HepG2 (cell line): ENCODE results near the gene TMEM39B. TPM values are rescaled to one million over a fixed set of nuclear protein-coding genes. Genes with fewer than 3 reads are reported as not detected.

ENCODE experiments used
- DPF2 ChIP-seq: sonication (generic); formaldehyde crosslinking; IDR thresholded peaks from 2 replicates; pipeline ENCODE4 v1.4.0; 2020; ENCODE audit warnings: mild to moderate bottlenecking, low read depth, missing genetic modification reagents, borderline replicate concordance
- ELF4 ChIP-seq: sonication (generic); formaldehyde crosslinking; IDR thresholded peaks from 2 replicates; pipeline ENCODE4 v1.5.0; 2020; ENCODE audit warnings: missing genetic modification reagents, mild to moderate bottlenecking, moderate library complexity, borderline replicate concordance
- FIP1L1 ChIP-seq: fragments of 200-400 bp; formaldehyde crosslinking; IDR thresholded peaks from 2 replicates; pipeline ENCODE4 v1.6.1; 2018; ENCODE audit warnings: low read depth, mild to moderate bottlenecking, low read length, moderate library complexity, borderline replicate concordance; ENCODE audit not compliant: insufficient read depth
- GATAD1 ChIP-seq: IDR thresholded peaks from 2 replicates; pipeline ENCODE4 v1.6.1; 2016; ENCODE audit warnings: missing genetic modification reagents, missing compliant biosample characterization
- JDP2 ChIP-seq: sonication (generic); formaldehyde crosslinking; IDR thresholded peaks from 2 replicates; pipeline ENCODE4 v1.8.1; 2022; ENCODE audit warnings: missing genetic modification reagents, borderline replicate concordance
- KLF15 ChIP-seq: sonication (generic); formaldehyde crosslinking; IDR thresholded peaks from 2 replicates; pipeline ENCODE4 v1.8.1; 2023; ENCODE audit warnings: borderline replicate concordance, mild to moderate bottlenecking, inconsistent platforms, missing genetic modification reagents, mixed read lengths
- MXI1 ChIP-seq: IDR thresholded peaks from 3 replicates; pipeline ENCODE4 v1.6.1; 2012; ENCODE audit warnings: low read depth, low read length, inconsistent platforms, borderline replicate concordance
- MYNN ChIP-seq: sonication (generic); formaldehyde crosslinking; IDR thresholded peaks from 2 replicates; pipeline ENCODE4 v1.4.0; 2020; ENCODE audit warnings: mild to moderate bottlenecking, low read depth, missing genetic modification reagents
- NR2F6 ChIP-seq, 2 experiments: IDR thresholded peaks; 2 replicates each; pipeline ENCODE4 v1.6.1; 2016; ENCODE audit warnings: antibody characterized with exemption in 1 of 2, mild to moderate bottlenecking in 1 of 2
- PRMT3 ChIP-seq: sonication (generic); formaldehyde crosslinking; IDR thresholded peaks from 2 replicates; pipeline ENCODE4 v1.8.1; 2022; ENCODE audit warnings: low read depth, mild to moderate bottlenecking, moderate library complexity, missing genetic modification reagents, borderline replicate concordance
- RBFOX2 ChIP-seq: fragments of 200-400 bp; formaldehyde crosslinking; IDR thresholded peaks from 2 replicates; pipeline ENCODE4 v1.6.1; 2017; ENCODE audit warnings: low read depth, mild to moderate bottlenecking, low read length
- RBM39 ChIP-seq: fragments of 200-400 bp; formaldehyde crosslinking; IDR thresholded peaks from one replicate; pipeline ENCODE4 v1.6.1; 2018; ENCODE audit warnings: antibody characterized with exemption, mild to moderate bottlenecking, low read depth, low read length; ENCODE audit not compliant: poor library complexity, severe bottlenecking
- SIX4 ChIP-seq: sonication (generic); formaldehyde crosslinking; IDR thresholded peaks from 2 replicates; pipeline ENCODE4 v1.4.0; 2020; ENCODE audit warnings: missing genetic modification reagents
- SOX13 ChIP-seq, 3 experiments: fragments of 450-650 bp in 1 of 3; sonication (generic) in 1 of 3; formaldehyde crosslinking in 1 of 3; IDR thresholded peaks in 2 of 3; conservative IDR thresholded peaks in 1 of 3; 2 replicates each; pipeline versions ENCODE4 v1.5.0 to v1.6.1; 2016 to 2020; ENCODE audit warnings: antibody characterized with exemption in 1 of 3, mild to moderate bottlenecking in 1 of 3, missing compliant biosample characterization in 1 of 3, missing genetic modification reagents in 1 of 3, moderate library complexity in 1 of 3
- SP2 ChIP-seq: sonication (generic); formaldehyde crosslinking; IDR thresholded peaks from 2 replicates; pipeline ENCODE4 v1.5.1; 2020; ENCODE audit warnings: mild to moderate bottlenecking, missing genetic modification reagents
- SRF ChIP-seq: IDR thresholded peaks from 2 replicates; pipeline ENCODE4 v1.6.1; 2011; ENCODE audit warnings: mild to moderate bottlenecking, low read depth, low read length, moderate library complexity
- TCF12 ChIP-seq, 2 experiments: fragments of 450-650 bp in 1 of 2; sonication (generic) in 1 of 2; formaldehyde crosslinking in 1 of 2; IDR thresholded peaks; 2 replicates each; pipeline versions ENCODE4 v1.6.1 to v1.8.0; 2017 to 2022; ENCODE audit warnings: antibody characterized with exemption in 1 of 2, mild to moderate bottlenecking in 1 of 2, missing genetic modification reagents in 1 of 2, moderate library complexity in 1 of 2
- ZBTB14 ChIP-seq: sonication (generic); formaldehyde crosslinking; IDR thresholded peaks from 2 replicates; pipeline ENCODE4 v1.4.0; 2020; ENCODE audit warnings: missing genetic modification reagents
- ZFP36L1 ChIP-seq: sonication (generic); formaldehyde crosslinking; IDR thresholded peaks from 2 replicates; pipeline ENCODE4 v1.8.0; 2022; ENCODE audit warnings: mild to moderate bottlenecking, missing genetic modification reagents, moderate library complexity
- ZMYM4 ChIP-seq: sonication (generic); formaldehyde crosslinking; IDR thresholded peaks from 2 replicates; pipeline ENCODE4 v1.8.1; 2023; ENCODE audit warnings: mild to moderate bottlenecking, missing genetic modification reagents
- ZNF160 ChIP-seq: sonication (generic); formaldehyde crosslinking; IDR thresholded peaks from 2 replicates; pipeline ENCODE4 v1.8.0; 2022; ENCODE audit warnings: mild to moderate bottlenecking, inconsistent platforms, missing genetic modification reagents
- ZNF513 ChIP-seq: sonication (generic); formaldehyde crosslinking; conservative IDR thresholded peaks from 2 replicates; pipeline ENCODE4 v1.5.0; 2020; ENCODE audit warnings: missing genetic modification reagents
- ZNF563 ChIP-seq: sonication (generic); formaldehyde crosslinking; IDR thresholded peaks from 2 replicates; pipeline ENCODE4 v1.8.0; 2022; ENCODE audit warnings: mild to moderate bottlenecking, moderate library complexity, missing genetic modification reagents
- ZNF576 ChIP-seq: sonication (generic); formaldehyde crosslinking; IDR thresholded peaks from 2 replicates; pipeline ENCODE4 v1.4.0; 2020; ENCODE audit warnings: mild to moderate bottlenecking, missing genetic modification reagents
- ZNF589 ChIP-seq: sonication (generic); formaldehyde crosslinking; conservative IDR thresholded peaks from 2 replicates; pipeline ENCODE4 v1.8.0; 2022; ENCODE audit warnings: mild to moderate bottlenecking, moderate library complexity, missing genetic modification reagents
- ZNF776 ChIP-seq: sonication (generic); formaldehyde crosslinking; IDR thresholded peaks from 2 replicates; pipeline ENCODE4 v1.4.0; 2020; ENCODE audit warnings: mild to moderate bottlenecking, missing genetic modification reagents
- ZNF788 ChIP-seq: sonication (generic); formaldehyde crosslinking; IDR thresholded peaks from 2 replicates; pipeline ENCODE4 v1.5.0; 2020; ENCODE audit warnings: mild to moderate bottlenecking, missing genetic modification reagents, borderline replicate concordance
- polyA plus RNA-seq, 8 experiments: library from polyadenylated mRNA; depleted of rRNA in 3 of 8; stranded (reverse) in 7 of 8; unstranded in 1 of 8; fragments of >200 nt; fragmentation: Illumina TruSeq in 4 of 8; extraction: Trizol in 4 of 8; gene quantifications; 2 replicates each; pipeline versions ENCODE4 v1.2.1 to v1.2.3, GENCODE V29; 2011 to 2016; ENCODE audit warnings: low read depth in 4 of 8, missing spikeins in 1 of 8, mixed read lengths in 1 of 8; ENCODE audit not compliant: insufficient read depth in 1 of 8
- total RNA-seq, 5 experiments: library from RNA; depleted of rRNA; stranded (reverse); fragments of >200 nt; fragmentation: Illumina TruSeq; extraction: Trizol; gene quantifications; 2 replicates each; pipeline ENCODE4 v1.2.3, GENCODE V29; 2016; ENCODE audit warnings: low read depth in 1 of 5

TMEM39B gene
- total and polyA plus RNA-seq, 2 of the 13 experiments (the other 11 are each of a cell fraction or from before 2014, with no cell fraction given), result 4.9 to 10.4 TPM

- TF ChIP-seq ZBTB14 (CRISPR knock-in tag), result peak; percentile 99
- TF ChIP-seq ZNF563, result no peak
- TF ChIP-seq ZNF788, result peak; percentile 72; the same call in 1 of the 2 replicates
- peak; percentile 13; the same call in 1 of the 2 replicates for TF ChIP-seq ZNF776 (CRISPR knock-in tag)
- no peak for TF ChIP-seq ZNF576
- TF ChIP-seq ZFP36L1 (CRISPR knock-in tag), result peak; percentile 92
- no peak for TF ChIP-seq MYNN (CRISPR knock-in tag)
- TF ChIP-seq FIP1L1, result no peak
- no peak for TF ChIP-seq DPF2 (CRISPR knock-in tag)
- TF ChIP-seq ZNF513 (CRISPR knock-in tag), result no peak
- TF ChIP-seq RBFOX2, result peak; percentile 95
- TF ChIP-seq TCF12 (IDR thresholded peaks at IDR 0.05), result no peak
- 0 out of 2 replicates have a peak, but pooled peaks have one; percentile 22 for TF ChIP-seq TCF12 (CRISPR knock-in tag; IDR thresholded peaks at IDR 0.05)
- TF ChIP-seq ZNF160 (CRISPR knock-in tag), result no peak
- no peak for TF ChIP-seq RBM39
- TF ChIP-seq JDP2, result no peak
- no peak for TF ChIP-seq PRMT3
- peak; percentile 67 for TF ChIP-seq GATAD1 (CRISPR knock-in tag)
- TF ChIP-seq ZNF589 (CRISPR knock-in tag), result no peak
- TF ChIP-seq NR2F6 (IDR thresholded peaks at IDR 0.05), result no peak
- 0 out of 2 replicates have a peak, but pooled peaks have one; percentile 12 for TF ChIP-seq NR2F6 (CRISPR knock-in tag; IDR thresholded peaks at IDR 0.05)
- TF ChIP-seq ELF4, result no peak
- TF ChIP-seq KLF15 (CRISPR knock-in tag), result no peak
- peak; percentile 64; the same call in 2 of the 3 replicates for TF ChIP-seq MXI1
- peak; percentile 78 for TF ChIP-seq ZMYM4 (CRISPR knock-in tag)
- no peak for TF ChIP-seq SIX4 (CRISPR knock-in tag)
- TF ChIP-seq SOX13 (IDR thresholded peaks at IDR 0.05), result no peak
- peak in 1 of 2 experiments; percentile 26; a peak in 1 of 4 replicates for TF ChIP-seq SOX13 (CRISPR knock-in tag; conservative IDR thresholded peaks at IDR 0.05 in 1 of 2, IDR thresholded peaks at IDR 0.05 in 1 of 2)
- no peak for TF ChIP-seq SRF
- peak; percentile 37; the same call in 1 of the 2 replicates for TF ChIP-seq SP2 (CRISPR knock-in tag)
These were observed at the start of gene TMEM39B (continued) for GRCh38 chr1:32072622-32073298.
